HG02571 (cell line): ENCODE results near the gene REXO1.
"Not testable (repeated sequence)": the region's sequence is repeated elsewhere in the genome, so short reads cannot be mapped to it uniquely, and the experiment has no call there.

ENCODE experiments used
- ATAC-seq: cut with Tn5 transposase; IDR thresholded peaks from one replicate; pipeline ENCODE4 v1.9.1; 2021; ENCODE audit warnings: mild to moderate bottlenecking, moderate library complexity; ENCODE audit not compliant: unreplicated experiment

The REXO1 gene

DNA sequence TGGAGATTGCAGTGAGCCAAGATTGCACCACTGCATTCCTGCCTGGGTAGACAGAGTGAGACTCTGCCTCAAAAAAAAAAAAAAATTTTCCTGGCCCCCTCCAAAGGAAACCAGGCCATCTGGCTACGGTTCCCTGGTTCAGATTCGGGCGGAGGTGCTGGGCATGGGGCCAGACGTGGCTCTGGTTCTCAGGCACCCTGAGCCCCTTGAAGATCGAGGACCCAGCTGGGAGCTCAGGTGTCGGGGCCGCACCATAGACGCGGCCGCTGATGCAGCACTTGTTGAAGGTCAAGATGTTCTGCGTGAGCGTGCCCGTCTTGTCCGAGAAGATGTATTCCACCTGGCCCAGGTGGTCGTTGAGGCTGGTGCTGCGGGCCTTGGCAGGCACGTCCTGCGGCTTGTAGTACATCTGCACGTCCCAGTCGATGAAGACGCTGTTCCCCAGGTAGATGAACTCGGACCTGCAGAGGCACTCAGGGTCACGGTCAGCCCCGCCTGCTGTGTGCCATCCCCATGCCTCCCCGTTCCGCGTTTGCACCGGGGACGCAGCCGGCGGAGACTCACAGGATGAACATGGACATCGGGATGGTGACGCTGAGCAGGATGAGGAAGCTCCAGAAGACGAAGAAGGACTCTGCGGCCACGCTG lies 48.5 kb downstream of the REXO1 start:
- no peak for ATAC-seq

DNA sequence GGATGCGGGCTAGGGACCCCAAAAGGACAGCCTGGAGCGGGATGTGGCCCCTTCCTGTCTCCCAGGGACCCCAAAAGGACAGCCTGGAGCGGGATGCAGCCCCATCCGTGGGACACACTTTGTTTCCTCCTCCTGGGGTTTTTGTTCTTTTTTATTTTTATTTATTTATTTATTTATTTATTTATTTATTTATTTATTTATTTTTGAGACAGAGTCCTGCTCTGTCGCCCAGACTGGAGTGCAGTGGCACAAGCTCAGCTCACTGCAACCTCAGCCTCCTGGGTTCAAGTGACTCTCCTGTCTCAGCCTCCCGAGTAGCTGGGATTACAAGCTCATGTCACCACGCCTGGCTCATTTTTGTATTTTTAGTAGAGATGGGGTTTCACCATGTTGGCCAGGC lies 51.0 kb downstream of the REXO1 start:
- ATAC-seq = not testable (repeated sequence)

DNA sequence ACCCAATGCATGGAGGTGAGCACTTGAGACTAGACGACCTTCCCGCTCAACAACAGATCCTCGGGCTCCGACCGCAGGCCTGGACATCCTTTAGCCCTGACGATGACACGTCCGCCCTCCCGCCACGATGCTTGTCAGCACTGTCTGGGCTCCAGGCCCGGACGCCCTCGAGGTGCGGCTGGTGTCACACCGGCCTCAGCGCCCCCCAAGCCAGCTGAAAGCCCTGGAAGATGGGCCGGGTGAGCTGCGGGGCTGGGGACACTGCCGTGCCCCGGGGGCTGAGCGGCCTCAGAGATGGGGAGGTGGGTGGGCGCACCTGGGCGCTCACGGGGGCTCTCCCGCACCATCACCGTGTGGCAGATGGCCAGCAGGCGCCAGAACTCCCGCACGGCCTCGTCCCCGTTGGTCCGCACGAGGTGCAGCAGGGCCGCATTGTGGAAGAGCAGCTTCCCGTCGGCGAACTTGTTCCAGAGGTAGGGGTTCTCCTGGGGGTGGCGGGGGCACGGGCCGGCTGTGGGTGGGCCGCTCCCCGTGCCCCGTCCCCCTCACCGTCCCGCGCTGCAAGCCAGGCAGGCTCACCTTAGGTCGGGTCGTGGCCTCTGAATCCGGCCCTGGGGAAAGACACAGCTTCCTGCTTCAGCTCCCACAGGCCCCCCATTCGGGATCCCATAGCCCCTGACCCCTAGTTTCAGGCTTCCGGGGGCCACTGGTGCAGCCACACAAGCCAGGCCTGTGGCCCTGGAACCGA lies 51.7 kb downstream of the REXO1 start:
- ATAC-seq = no peak

DNA sequence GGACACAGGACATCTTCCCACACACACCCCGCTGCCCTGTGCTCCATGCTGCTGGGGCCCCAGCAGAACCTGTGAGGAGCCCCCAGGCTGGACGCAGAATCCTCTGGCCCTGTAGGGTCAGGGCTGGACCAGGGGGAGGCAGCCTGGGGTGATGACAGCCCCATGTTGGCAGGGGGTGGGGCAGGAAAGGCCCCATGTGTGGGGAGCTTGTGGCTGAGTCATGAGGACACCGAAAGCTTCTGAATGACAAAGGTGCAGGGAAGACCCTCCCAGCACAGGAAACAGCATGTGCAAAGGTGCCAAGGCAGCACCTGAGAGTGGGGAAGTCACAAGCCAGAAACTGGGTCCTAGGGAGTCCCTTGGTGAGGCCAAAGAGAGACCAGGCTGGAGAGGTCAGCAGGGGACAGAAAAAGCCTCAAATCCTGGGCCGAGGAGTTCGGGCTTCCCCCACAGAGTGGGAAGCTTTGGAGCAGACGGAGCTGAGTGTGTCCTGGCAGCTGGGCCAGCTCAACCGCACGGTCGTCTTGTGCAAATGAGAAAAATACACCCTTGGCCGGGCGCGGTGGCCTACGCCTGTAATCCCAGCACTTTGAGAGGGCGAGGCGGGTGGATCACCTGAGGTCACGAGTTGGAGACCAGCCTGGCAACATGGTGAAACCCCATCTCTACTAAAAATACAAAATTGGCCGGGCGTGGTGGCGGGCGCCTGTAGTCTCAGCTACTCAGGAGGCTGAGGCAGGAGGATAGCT lies 53.7 kb downstream of the REXO1 start:
- no peak for ATAC-seq

DNA sequence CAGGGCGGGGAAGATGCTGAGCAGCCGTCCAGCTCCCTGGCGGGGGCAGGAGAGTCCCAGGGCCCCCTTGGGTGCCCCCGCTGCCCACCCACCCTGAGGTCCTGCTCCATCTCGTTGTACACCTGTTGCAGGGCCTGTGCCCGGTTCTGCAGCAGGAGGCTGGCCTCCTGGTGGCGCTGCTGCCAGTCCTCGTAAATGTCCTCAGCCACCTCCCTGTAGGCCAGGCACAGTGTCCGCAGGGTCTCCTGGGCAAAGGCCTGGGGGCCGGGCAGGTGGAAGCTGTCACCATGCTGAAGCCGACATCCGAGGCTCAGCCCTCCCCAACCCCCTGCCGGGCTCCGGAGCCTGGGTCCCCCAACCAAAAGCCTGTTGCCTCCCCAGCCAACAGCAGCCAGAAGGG lies 56.4 kb downstream of the REXO1 start:
- ATAC-seq = no peak

DNA sequence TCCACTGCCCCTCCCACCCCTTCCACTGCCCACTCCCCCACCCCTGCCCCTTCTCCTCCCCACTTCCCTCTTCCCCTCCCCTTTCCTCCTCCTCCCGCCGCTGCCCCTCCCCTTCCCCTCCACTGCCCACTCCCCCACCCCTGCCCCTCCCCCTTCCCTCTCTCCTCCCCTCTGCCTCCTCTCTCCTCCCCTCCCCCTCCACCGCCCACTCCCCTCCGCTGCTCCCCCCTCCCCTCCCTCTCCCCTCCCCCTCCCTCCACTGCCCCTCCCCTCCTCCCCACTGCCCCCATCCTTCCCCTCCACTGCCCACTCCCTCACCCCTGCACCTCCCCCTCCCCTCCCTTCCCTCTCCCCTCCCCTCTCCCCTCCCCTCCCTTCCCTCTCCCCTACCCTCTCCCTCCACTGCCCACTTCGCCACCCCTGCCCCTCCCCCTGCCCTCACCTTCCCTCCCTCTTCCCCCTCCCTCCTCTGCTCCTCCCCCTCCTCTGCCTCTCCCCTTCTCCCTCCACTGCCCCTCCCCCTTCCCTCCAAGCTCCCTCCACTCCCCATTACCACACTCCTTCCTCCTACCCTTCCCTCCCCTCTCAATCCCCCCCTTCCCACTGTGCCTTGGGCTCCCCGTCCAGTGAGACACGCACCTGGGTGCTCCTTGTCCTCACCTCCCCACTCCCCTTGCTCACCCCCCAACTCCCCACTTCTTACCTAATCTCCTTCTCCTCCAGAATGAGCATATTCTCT lies 58.1 kb downstream of the REXO1 start:
- ATAC-seq = no peak

GRCh38 chr19:1789261-1790041 lies 58.8 kb downstream of the REXO1 start:
- ATAC-seq = no peak

GRCh38 chr19:1787116-1787515 lies 61.2 kb downstream of the REXO1 start:
- ATAC-seq = no peak

DNA sequence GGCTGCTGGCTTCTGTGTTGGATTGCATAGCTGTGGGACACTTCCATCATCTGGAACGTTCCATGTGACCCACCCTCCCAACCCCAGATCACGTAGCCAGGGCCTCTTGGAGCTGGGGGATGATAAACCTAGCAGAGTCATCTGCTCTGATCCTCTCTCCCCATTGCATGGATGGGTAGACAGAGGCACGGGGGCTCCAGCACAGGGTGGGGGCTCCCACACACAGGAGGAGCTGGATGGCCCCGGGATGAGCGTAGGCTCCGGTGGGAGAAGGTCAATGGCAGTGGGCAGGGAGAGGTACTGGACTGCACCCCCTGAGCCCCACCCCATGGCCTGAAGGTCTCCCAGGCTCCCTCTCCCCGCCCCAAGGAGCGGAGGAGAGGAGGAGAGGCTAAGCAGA lies 61.6 kb downstream of the REXO1 start:
- no peak for ATAC-seq

- no peak for ATAC-seq
These were observed 63.0 kb downstream of the REXO1 start for GRCh38 chr19:1785310-1785709.

GRCh38 chr19:1783874-1784273 lies 64.4 kb downstream of the REXO1 start:
- no peak for ATAC-seq

DNA sequence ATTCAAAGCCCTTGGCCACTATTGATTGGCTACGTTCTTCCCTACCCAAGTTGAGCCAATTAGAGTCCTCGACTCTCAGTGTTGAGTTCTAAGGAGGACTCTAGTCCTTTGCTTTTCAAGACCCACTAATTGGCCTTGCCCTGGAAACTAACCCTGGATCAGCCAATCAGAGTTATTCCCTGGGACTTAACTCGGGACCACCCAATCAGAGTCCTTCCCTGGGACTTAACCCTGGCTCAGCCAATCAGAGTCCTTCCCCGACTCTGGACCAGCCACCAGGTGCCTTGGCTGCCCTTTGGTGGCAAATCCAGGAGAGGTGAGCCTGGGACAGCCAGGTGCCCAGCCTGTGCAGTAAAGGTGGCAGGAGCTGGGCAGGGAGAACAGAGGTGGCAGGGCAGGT lies 64.9 kb downstream of the REXO1 start:
- no peak for ATAC-seq

DNA sequence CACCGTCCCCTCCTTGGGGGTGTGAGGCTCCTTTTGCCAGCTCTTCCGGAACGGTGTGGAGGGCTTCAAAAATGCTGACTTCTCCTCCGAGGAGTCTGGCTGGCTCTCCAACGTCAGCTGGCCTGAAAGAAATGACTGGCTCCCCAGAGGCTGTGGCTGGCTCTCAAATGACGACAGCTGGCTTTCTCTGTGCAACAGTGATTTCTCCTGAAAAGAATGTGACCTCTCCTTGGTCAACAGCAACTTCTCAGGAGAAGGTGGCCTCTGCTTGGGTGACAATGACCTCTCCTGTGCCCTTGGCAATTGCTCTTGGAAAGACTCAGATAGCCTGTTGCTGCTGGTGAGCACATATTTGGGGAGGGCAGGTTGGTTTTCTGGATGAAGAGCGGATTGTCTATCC lies 65.8 kb downstream of the REXO1 start:
- ATAC-seq = no peak

GRCh38 chr19:1780272-1780958 lies 67.9 kb downstream of the REXO1 start:
- no peak for ATAC-seq

DNA sequence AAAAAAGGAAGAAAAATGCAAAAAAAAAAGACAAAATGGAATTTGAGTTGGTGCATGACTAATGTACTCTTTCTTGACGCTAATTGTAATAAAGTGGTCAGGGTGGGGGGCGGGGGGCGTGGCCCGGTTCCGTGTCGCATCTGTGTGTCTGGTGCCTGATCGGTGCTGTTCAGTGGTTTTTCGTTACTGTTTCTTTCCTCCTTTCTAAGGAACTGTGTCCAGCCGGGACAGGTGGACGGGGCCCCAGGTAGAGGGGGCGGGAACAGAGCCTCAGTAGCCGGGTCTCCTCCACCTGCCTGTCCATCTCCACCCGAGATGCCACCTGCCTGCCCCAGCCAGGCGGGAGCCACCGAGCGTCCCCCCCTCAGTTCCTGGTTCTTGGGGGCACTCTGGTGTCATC lies 68.7 kb downstream of the REXO1 start:
- ATAC-seq = no peak

DNA sequence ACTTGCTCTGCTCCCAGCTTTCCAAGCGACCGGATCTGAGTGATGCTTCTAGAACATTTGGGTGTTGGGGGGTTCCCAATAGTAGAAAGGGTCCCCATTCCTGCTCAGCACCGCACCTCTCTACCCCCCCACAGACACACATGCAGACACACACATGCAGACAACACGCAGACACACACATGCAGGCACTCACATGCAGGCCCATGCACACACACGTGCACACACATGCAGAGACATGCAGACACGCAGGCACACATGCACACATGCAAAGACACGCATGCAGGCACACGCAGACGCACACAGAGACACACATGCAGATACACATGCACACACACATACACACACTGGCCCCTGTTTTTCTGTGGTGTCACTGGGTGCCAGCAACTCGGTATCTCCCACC lies 71.1 kb downstream of the REXO1 start:
- ATAC-seq = no peak

DNA sequence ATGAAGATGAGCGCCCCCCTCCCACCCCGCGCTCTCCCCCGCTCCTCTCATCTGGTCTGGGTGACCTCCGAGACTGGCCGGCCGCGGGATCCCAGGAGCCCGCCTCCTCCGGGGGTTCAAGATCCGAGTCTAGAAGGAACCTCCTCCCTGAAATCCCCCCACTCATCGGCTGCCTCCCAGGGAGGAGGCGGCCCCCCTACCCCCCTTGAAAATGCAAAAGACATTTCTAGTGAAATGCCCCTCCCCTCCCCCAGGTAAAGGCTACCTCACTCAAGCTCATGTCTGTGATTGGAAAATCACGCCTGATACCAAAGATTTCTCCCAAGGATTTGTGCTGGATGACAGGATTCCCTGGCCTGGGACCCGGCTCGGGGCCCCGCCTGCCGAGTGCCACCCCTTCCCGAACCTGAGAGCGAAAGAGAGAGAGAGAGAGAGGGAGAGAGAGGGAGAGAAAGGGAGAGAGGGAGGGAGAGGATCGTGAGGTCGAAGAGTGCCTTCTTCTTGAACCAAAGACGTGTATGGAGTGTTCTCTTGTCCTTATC lies 71.6 kb downstream of the REXO1 start:
- ATAC-seq = no peak

- ATAC-seq = no peak
These were observed 72.2 kb downstream of the REXO1 start for GRCh38 chr19:1775951-1776605.
